Measurements from ENCODE around the gene JAK1.
"Not testable (repeated sequence)": the region's sequence is repeated elsewhere in the genome, so short reads cannot be mapped to it uniquely, and the experiment has no call there.

The JAK1 gene

GRCh38 chr1:64966158-64966971 lies at the start of gene JAK1:
Gene JAK1 (minus strand): TSS chr1:64966549. CDS start chr1:64886264, 80,285 bp downstream.
- DNase-seq (ENCODE audit: low spot score), result peak; percentile 99

DNA sequence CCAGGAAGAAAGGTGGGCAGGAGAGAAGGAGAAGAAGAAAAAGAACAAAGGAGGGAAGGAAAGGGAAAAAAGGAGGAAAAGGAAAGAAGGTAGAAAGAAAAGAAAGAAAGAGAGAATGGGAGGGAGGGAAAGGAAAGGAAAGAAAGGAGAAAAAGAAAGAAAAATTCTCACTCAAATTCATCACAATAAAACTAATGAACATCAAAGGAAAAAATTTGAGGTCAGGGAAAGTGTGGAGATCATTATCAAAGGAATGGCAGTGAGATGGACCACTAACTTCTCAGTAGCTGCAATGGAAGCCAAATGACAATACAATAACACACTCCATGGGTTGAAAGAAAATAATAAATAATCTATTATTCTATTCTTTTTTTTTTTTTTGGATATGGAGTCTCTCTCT lies 48.0 kb upstream of the JAK1 start:
- no peak for DNase-seq (ENCODE audit: low spot score)

DNA sequence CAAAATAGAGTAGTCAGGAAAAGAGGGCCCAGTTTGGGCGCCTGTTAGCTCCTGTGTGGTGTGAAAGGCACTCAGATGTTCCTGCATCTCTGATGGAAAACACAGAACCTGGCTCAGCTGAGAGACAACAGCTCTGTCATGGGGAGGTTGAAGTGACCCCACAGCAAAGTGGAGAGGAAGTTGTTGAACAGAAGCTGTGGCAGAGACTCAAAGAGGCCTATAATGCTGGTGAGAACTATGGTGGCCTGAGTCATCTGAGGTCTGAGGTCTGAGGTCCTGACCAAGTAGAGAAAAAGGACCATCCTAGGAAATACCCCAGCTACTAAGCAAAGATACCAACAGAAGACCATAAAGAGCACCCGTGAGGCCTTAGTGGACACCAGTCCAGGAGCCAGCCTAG lies 45.6 kb upstream of the JAK1 start:
- DNase-seq (ENCODE audit: low spot score), result no peak

- DNase-seq (ENCODE audit: low spot score), result no peak
These were observed 43.5 kb upstream of the JAK1 start for GRCh38 chr1:65009724-65010420.

DNA sequence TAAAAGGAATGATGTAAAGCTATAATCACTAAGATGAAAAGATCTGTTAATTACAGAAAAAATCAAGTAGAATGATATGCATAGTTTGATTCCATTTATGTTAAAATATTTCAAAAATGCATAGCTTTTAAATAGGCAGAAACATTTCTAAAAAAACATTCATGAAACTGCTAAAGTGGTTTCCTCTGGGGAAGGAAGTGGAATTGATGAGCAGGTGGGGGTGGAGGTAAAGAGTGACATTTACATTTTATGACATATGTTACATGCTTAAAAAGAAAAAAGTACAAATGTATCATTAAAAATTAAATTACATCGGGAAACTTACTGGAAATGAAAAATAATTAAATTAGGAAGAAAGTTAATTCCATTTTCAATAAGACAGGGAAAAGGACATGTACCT lies 42.8 kb upstream of the JAK1 start:
- DNase-seq (ENCODE audit: low spot score), result no peak

DNA sequence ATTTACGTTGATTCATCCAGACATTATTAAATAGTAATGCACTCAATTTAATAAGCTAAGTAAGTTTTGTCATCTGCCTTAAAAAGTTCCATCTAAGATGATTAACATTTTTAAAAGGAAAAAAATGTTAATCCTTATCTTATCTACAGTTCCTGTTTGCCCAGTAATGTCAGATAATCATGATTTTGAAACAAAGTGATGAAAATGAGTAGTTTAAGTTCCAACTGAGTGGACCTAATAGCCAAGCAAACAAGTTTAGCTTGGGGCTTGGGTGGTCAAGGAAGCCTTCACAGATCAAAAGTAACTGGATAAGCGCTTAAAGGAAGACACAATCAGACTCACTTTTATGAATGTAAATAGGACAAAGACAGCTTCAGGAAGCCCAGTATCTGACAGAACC lies 40.5 kb upstream of the JAK1 start:
- no peak for DNase-seq (ENCODE audit: low spot score)

DNA sequence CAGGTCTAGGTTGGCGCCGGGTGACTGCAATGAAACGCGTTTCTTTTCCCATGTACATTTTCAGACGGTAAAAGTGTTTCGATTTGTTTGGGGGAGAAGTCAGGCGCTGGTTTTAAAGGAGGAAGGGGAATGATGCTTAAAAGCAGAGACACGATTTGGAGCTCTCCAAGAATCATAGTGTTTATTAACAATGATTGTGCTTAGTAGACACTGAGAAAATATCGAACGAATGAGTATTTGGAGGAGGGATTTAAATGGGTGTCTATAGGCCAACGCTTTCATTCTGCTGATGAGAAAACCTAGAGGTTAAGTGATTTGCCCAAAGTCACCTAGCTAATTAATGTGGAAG lies 36.9 kb upstream of the JAK1 start:
- DNase-seq (ENCODE audit: low spot score), result no peak

- DNase-seq (ENCODE audit: low spot score), result peak; percentile 26
These were observed 36.4 kb upstream of the JAK1 start for GRCh38 chr1:65002508-65003315.

- no peak for DNase-seq (ENCODE audit: low spot score)
These were observed 35.8 kb upstream of the JAK1 start for GRCh38 chr1:65002156-65002507.

DNA sequence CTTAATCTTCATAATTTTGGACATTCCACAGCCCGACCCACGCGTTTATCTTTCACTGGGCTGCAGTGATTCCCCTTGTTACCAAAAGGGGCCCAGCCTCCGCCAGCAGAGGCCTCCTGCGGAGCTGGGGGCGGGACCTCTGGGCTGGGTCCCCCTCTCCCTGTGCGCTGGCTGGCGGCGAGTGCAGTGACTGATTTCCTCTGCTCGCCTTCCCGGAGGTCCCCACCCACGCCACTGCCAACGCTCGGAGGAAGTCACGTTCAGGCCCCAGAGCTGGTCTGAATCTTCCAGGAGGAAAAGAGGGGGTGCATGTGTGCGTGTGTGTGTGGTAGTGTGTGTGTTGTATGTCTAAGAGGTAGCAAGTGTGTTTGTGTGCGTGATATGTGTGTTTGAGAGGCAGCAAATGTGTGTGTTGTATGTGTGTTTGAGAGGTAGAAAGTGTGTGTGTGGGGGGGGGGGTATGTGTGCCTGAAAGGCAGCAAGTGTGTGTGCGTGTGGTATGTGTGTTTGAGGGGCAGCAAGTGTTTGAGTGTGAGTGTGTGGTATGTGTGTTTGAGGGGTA lies 35.0 kb upstream of the JAK1 start:
- DNase-seq (ENCODE audit: low spot score), result no peak

GRCh38 chr1:64998425-64998948 lies 32.1 kb upstream of the JAK1 start:
- not testable (repeated sequence) for DNase-seq (ENCODE audit: low spot score)

DNA sequence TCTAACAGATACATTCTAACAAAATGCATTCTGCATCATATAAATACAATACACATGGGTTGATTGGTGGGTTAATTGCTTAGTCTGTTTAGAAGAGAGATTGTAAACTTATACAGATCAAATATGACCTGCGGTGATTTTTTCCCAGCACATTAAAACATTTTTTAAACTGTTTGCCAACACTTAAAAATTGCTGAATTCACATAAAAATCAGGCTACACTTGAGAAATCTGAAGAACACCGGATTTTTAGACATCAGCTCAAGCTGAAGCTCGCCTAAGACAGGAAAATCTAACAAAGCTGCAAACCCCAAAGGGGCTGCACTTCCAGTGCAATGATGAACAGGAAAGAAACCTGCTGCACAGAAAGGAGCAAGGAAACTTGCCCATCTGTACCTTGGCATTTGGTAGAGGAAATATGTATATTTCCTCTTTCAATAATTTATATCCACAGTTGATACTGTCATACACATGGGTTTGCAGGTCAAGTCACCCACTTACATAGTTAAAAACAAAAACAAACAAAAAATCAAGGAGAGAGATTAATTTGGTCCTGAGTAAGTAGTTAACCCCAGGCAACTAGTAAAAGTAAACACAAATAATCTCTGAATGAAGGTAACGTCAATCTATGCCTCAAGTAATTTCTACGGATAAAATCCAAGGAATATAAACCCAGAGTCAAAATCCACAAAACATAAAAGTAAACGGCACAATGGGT lies 30.4 kb upstream of the JAK1 start:
- DNase-seq (ENCODE audit: low spot score), result no peak

DNA sequence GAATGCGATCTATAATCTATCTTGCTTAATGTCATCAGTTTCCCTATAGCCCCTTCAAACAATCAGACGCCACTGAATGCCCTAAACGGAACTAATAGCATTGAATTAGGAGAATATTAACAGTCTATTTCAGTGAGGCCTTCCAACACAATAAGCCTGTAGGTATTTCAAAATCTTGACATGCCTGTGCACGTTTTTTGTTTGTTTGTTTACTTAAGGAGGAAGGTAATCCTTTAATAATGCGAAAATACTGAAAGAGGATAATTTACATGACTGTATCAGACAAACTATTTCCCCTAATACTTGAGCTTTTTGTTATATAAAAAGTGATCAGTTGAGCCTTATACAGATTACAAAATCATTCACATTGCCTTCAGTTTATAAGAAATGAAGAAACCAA lies 29.0 kb upstream of the JAK1 start:
- DNase-seq (ENCODE audit: low spot score), result no peak

DNA sequence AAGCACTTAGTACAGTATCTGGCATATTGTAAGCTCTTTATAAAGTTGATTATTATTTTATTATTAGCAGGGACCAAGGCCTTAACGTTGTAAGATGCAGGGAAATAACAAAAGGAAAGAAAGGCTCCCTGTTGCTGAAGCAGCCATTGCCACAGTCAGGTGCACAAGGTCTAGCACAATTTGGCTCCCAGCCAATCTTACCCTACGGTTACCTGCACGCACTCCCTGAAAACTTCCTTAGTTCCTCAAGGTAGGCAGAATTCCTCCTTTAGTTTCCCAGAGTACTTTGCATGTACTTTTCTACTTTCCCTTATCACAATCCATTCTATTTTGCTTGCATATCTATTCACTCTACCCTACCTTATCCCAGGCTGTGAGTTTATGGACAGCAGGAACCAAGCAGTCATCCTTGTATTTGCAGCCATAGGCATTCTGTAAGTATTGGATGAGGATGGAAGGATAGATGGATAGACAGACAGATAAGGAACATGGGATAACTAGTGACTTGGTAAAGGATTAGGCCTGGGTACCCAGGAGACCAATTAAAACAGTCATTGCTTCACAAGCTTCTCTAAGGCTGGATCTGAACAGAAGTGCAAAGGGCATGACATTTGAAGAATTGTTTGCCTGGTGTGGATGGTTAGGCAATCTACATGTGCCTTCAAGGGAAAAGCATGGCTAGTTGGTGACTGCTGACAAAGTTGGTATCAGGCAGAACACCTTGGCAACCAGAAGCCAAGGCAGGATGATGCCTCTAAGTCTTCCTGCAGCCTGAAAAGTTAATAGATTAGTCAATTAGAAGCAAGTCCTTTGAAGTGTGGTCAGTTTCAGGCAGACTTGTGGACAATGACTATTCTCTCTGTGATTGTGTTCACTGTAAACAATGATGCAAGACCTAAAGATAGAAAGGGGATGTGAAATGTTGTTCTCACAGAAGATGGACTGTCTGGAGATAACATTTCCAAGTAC lies 20.8 kb upstream of the JAK1 start:
- no peak for DNase-seq (ENCODE audit: low spot score)

- DNase-seq (ENCODE audit: low spot score), result no peak
These were observed 18.4 kb upstream of the JAK1 start for GRCh38 chr1:64984737-64985136.

- DNase-seq (ENCODE audit: low spot score), result no peak
These were observed 17.8 kb upstream of the JAK1 start for GRCh38 chr1:64984106-64984505.

GRCh38 chr1:64983110-64983509 lies 16.8 kb upstream of the JAK1 start:
- DNase-seq (ENCODE audit: low spot score), result no peak

- DNase-seq (ENCODE audit: low spot score), result no peak
These were observed 15.5 kb upstream of the JAK1 start for GRCh38 chr1:64981601-64982533.
